HG03354 (cell line): ENCODE data around the gene OR2L5.

Experiments
- ATAC-seq: cut with Tn5 transposase; IDR thresholded peaks from one replicate; pipeline ENCODE4 v1.9.1; 2021; ENCODE audit warnings: mild to moderate bottlenecking; ENCODE audit not compliant: unreplicated experiment, poor library complexity, severe bottlenecking

The OR2L5 gene, protein sequence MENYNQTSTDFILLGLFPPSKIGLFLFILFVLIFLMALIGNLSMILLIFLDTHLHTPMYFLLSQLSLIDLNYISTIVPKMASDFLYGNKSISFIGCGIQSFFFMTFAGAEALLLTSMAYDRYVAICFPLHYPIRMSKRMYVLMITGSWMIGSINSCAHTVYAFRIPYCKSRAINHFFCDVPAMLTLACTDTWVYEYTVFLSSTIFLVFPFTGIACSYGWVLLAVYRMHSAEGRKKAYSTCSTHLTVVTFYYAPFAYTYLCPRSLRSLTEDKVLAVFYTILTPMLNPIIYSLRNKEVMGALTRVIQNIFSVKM

DNA sequence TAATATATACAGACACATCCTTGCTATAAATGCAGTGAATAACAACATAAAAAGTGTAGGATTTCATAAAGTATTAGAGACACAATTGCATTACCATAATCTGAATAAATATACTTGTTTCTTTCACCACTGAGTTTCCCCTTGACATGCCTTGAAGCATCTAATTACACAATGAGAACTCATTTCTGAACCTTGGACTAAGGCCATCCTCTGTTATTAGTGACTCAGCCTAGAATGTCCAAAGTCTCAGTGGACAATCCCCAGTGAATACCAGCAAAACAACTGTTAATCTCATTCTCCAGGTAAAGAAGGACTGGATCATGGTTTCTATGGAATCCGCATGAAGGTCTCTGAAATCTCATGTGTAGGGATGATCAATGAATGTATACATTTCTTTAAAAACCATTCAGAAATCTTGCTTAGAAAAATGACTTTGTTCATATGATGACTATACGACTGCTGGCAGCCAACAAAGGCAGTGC, at the start of gene OR2L5:
OR2L5 (plus strand) TSS at position 432 of the 482 bp plus-strand sequence. CDS start 8,288 bp downstream, outside the sequence.
- no peak for ATAC-seq

DNA sequence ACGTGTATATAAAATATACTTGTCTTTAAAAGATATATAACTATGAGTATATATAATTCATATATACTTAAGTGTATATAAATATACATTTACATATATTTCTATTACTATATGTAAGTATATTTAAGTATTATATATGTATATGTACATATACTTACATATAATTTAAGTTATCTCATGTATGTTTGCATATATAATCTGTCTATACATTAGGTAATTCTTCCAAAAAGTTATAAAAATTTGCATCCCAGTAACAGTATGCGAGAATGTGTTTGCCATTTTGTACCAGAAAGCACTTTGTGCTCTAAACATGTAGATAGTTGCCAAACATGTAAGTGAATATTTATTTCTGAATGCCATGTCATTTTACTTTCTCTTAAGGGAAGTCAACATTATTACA, 48.5 kb upstream of the OR2L5 start, which contains the start of gene OR2AK2:
OR2AK2 (plus strand) TSS at position 301 of the 400 bp plus-strand sequence. CDS start 144 bp downstream, outside the sequence.
- ATAC-seq = no peak

DNA sequence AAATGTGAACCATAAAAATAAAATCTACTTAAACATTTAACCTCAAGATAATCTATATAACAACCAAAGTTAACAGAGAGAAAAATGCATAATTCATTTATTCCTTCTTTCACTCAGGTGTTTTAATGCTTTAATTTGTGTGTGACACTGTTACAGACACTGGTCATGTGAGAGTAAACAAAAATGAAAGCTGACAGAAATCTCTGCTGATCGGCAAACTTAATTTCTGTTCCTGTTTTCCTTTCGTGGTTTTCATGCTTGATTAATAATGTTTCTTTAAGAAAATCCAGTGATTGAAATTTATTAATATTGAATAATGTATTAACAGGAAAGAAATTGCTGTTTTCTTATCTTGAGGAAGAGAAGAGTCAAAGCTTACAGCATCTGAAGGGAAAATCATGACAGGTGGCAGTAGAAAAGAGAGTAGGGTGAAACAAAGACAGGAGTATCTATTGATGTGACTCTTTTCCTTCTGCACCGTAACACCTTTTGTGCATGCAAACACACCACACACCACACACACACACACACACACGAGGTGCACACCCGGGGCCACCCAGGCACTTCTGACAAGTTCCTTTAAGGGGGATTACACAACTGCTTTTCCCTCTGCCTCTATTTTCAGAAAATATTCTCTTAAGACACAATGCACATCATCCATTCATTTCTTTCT, 46.8 kb upstream of the OR2L5 start:
- ATAC-seq = peak; percentile 87

DNA sequence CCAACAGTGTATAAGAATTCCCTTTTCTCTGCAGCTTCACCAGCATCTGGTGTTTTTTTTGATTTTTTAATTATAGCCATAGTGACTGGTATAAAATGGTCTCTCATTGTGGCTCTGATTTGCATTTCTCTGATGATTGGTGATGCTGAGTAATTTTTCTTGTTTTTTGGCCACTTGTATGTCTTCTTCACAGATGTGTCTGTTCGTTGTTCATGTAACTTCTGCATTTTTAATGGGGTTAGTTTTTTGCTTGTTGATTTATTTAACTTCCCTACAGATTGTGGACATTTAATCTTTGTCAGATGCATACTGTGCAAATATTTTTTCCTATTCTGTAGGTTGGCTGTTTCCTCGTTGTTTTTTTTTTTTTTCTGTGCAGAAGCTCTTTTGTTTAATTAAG, 20.5 kb upstream of the OR2L5 start:
- ATAC-seq = no peak

DNA sequence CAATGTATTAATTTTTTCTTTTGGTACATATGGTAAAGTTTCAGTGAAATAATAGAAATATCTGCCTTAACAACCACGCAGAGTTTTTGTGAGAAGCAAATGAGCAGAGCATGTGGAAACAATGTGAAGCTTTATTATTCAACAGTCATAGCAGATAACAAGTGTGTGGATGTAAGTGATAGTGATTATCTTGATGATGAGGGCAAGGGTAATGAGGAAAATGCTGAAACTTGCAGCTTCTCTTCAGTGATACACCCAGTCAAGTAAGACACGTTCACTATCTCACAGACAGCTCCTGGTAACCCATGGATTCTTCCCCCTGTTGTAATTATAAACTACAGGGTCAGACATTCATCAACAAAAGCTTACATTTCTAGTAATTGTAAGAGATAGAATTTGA, 14.6 kb upstream of the OR2L5 start:
- no peak for ATAC-seq

DNA sequence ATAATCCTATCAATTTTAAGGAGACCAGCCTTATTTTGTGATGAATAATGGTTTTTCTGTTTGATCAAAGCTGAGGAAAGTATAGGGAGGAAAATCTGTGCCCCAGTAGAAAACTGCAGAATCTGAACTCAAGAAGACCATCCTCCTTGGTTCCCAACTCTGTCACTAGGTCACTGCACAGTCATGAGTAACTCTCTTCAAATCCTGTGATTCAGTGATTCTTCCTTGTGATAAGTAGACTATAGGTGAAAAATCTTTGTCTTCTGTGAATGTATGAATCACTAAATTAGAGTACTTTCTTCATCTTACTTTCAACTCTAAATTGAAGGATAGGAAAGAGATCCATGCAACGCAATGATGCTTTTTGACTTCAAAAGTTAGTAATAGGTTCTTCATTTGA, 13.3 kb upstream of the OR2L5 start:
- ATAC-seq = no peak

DNA sequence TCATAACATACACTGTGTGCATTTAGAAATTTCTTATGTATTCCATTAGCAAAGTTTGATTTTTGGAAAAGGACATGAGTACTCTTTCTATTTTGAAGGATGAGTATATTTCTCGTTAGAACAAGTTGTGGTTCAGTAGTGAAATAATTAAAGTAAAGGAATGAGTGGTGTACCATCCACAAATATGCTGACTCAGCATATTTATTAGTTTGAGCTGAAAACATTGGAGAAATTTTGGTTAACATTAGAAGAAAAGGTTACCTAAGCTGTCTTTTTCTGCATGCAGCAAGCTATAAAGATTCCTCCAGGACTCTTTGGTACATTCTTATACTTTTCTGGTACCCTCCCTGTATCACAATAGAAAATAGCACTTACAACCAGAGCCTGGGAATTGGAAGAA, 5.7 kb upstream of the OR2L5 start:
- ATAC-seq = no peak

DNA sequence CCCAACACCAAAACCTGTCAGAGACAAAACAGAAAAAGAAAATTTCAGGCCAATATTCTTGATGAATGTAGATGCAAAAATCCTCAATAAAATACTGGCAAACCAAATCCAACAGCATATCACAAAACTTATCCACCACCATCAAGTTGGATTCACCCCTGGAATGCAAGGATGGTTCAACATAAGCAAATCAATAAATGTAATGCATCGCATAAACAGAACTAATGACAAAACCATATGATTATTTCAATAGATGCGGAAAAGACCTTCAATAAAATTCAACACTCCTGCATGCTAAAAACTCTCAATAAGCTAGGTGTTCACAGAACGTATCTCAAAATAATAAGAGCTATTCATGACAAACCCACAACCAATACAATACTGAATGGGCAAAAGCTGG, 3.8 kb upstream of the OR2L5 start:
- no peak for ATAC-seq

DNA sequence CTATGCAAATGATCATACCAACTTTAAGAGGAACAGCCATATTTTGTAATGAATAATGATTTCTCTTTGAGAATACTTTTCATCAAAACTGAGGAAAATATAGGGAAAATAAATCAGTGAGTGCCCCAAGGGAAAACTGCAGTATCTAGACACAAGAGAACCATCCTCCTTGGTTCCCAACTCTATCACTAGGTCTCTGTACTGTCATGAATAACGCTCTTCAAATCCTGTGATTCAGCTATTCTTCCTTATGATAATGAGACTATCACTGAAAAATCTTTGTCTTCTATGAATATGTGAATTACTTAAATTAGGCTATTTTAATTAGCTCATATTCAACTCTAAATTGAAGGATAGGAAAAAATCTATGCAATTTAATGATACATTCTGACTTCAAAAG, 2.3 kb downstream of the OR2L5 start:
- no peak for ATAC-seq

DNA sequence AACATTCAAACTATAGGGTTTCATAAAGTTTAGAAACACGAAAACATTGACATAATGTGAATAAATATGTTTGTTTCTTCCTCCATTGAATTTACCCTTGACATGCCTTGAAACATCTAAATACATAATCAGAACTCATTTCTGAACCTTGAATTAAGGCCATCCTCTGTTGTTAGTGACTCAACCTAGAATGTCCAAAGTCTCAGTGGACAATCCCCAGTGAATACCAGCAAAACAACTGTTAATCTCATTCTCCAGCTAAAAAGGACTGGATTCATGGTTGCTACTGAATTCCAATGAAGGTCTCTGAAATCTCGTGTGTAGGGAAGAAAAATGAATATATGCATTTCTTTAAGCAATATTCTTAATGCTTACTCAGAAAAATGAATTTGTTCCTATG, 16.3 kb downstream of the OR2L5 start, which contains the start of gene OR2L2:
OR2L2 (plus strand) TSS at position 301 of the 400 bp plus-strand sequence. CDS start 8,198 bp downstream, outside the sequence.
- ATAC-seq = no peak

DNA sequence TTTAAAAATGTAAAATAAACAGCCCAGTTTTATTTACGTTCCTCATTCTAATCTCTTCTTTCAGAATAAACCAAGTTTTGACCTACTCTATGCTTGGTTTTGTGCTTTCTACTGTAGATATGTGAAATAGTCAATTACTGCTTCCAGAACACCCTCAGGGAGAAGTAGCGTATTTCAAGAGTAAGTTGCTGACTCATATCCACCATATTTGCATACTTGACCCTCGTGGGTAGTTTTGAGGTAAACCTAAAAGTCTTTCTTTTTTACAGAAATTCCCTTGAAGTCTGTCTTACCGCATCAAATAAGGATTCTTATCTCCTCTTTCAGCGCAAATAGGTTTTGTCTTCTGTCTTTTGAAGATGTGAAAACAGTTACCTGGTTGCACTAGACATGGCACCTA, 31.7 kb downstream of the OR2L5 start:
- ATAC-seq = no peak

DNA sequence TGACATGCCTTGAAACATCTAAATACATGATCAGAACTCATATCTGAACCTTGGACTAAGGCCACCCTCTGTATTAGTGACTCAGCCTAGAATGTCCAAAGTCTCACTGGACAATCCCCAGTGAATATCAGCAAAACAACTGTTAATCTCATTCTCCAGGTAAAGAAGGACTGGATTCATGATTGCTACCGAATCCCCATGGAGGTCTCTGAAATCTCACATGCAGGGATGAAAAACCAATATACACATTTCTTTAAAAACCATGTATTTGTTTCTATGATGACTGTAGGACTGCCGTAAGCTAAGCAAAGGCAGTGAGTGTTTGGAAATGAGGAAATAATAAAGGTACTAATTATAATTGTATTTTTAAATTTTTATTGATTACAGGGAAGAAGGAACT, 33.1 kb downstream of the OR2L5 start, which contains the start of gene OR2L3:
OR2L3 (plus strand) TSS at position 301 of the 400 bp plus-strand sequence. CDS start 13,846 bp downstream, outside the sequence.
- ATAC-seq = no peak

DNA sequence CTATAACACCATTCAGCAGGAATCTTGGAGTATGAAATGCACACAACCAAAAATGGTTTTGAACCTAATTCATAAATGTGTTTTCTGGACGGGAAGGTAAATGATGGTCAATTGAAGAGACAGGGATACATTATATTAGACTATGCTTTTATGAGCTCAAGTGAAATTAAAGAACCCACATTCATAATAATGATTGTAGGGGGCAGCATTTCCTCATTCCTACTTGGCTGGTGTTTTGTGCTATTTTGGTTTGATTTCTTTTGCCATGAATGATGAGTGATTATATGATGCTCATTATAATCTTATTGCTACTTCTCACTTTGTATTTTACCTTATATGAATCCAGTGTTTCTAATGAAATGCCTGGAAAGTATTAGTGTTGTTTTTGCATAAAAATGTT, 33.5 kb downstream of the OR2L5 start:
- ATAC-seq = no peak

DNA sequence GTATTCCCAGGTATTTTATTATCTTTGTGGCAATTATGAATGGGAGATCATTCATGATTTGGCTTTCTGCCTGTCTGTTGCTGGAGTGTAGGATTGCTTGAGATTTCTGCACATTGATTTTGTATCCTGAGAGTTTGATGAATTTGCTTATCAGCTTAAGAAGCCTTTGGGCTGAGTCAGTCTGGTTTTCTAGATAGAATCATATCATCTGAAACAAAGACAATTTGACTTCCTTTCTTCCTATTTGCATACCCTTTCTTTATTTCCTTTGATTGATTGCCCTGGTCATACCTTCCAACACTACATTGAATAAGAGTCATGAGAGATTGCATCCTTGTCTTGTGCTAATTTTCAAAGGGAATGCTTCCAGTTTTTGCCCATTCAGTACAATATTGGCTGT, 41.2 kb downstream of the OR2L5 start:
- ATAC-seq = no peak

DNA sequence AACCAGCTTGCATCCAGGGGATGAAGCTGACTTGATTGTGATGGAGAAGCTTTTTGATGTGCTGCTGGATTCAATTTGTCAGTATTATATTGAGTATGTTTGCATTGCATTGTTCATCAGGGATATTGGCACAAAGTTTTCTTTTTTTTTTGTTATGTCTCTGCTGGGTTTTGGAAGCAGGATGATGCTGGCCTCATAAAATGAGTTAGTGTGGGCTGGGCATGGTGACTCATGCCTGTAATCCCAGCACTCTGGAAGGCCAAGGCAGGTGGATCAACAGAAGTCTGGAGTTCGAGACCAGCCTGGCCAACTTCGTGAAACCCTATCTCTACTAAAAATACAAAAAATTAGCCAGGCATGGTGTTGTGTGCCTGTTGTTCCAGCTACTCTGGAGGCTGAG, 41.8 kb downstream of the OR2L5 start:
- no peak for ATAC-seq

DNA sequence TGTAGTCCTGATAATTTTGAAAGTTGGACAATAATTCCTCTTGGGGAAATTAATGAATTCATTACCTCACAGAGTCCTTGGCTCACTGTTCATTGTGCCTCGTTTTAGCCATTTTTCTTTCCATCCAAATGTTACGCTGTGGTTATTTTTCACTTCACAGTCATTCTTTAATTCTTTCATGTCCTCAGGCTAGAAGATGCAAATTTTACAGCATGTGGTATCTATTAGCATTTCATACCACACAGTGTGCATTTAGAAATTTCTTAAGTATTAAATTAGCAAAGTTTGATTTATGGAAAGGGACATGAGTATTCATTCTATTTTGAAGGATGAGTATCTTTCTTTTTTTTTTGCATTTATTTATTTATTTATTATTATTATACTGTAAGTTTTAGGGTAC, 51.6 kb downstream of the OR2L5 start:
- no peak for ATAC-seq

DNA sequence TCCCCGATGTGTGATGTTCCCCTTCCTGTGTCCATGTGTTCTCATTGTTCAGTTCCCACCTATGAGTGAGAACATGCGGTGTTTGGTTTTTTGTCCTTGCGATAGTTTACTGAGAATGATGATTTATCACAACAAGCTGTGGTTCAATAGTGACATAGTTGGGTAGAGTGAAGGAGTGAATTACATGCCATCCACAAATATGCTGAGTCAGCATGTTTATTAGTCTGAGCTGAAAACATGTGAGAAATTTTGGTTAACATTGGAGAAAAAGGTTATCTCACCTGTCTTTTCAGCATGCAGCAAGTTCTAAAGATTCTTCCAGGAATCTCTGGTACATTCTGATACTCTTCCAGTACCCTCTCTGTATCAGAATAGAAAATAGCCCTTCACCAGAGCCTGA, 52.1 kb downstream of the OR2L5 start:
- ATAC-seq = no peak
